GM18867 (cell line): ENCODE measurements around the gene MIB2.
"Not testable (repeated sequence)": the region's sequence is repeated elsewhere in the genome, so short reads cannot be mapped to it uniquely, and the experiment has no call there.

ENCODE experiments used
- ATAC-seq: cut with Tn5 transposase; IDR thresholded peaks from one replicate; pipeline ENCODE4 v1.9.1; 2021; ENCODE audit warnings: mild to moderate bottlenecking, moderate library complexity; ENCODE audit not compliant: unreplicated experiment

The MIB2 gene

GRCh38 chr1:1626207-1627141, 11.2 kb downstream of the MIB2 start:
- no peak for ATAC-seq

GRCh38 chr1:1627261-1627828, 12.0 kb downstream of the MIB2 start:
- no peak for ATAC-seq

- ATAC-seq: no peak
Measured at GRCh38 chr1:1627829-1628753, 12.8 kb downstream of the MIB2 start.

- ATAC-seq: no peak
Measured at GRCh38 chr1:1628754-1629429, 13.6 kb downstream of the MIB2 start.

GRCh38 chr1:1629430-1630190, 14.3 kb downstream of the MIB2 start:
- ATAC-seq: no peak

- ATAC-seq: peak; percentile 67
Measured at GRCh38 chr1:1630191-1630964, 15.1 kb downstream of the MIB2 start.

DNA sequence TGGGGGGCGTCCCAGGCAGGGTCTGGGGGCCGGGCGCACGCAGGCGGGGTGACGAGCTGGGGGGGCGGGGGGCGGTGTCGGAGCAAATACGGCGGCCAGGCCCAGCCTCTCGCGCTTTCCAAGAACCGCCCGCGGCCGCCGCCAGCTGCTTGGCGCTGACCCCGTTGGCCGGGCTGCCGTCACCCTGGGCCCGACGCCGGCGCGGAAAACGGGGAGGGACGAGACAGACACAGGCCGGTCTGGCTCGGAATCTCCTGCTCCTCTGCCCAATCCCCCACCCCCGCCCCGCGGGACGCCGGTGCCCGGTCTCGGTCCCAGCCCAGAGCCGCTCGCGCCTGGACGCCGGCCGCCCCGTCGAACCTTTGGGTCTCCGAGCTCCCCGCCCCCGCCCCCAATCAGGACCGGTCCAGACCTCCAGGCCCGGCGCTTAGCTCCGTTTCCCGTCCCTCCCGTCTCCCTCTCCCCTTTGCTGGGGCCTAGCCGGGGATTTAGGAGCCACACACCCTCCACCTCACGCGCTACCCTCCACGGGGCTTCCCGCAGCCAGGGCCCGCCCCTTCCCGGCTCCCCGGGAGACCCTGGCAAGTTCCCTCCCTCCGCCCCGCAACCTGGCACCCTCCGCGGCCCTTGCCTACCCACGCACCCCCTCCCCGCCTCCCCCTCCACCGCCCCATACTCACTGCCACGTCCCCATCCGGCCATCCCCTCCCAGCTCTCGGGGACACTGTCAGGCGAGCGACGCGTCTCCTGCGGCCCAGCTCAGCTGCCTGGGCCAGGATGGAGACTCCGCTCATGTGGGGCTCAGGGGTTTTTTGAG, 15.9 kb downstream of the MIB2 start:
- no peak for ATAC-seq

DNA sequence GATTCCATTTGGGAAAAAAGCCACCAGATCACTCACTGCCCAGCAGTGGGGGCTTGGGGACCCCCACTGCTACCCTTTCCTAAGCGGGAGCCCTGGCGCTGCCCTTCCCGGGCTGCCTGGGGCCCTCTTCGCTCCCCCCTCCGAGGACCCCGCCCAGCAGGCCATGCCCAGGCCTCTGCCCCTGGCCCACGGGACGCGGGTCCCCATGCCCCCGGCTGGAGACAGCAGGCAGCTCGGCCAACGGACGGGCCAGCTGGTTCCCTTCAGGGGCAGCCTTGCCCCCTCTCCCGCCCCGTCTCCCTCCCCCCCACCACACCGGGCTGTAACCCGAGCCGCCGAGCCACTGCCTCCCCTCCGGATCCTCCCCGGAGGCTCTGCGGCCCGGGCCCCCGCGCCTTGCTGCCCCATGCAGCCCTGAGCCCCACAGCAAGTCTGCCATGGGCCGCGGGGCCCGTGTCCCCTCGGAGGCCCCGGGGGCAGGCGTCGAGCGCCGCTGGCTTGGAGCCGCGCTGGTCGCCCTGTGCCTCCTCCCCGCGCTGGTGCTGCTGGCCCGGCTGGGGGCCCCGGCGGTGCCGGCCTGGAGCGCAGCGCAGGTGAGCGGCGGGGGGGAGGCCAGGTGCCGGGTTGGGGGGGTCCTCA, 16.6 kb downstream of the MIB2 start, which contains the start of gene MMP23B:
MMP23B (plus strand) TSS at position 392 of the 639 bp plus-strand sequence; CDS start at position 438, 46 bp downstream.
- no peak for ATAC-seq

GRCh38 chr1:1633409-1633808, 18.1 kb downstream of the MIB2 start:
- not testable (repeated sequence) for ATAC-seq

GRCh38 chr1:1634613-1635012, 19.3 kb downstream of the MIB2 start:
- ATAC-seq: not testable (repeated sequence)

DNA sequence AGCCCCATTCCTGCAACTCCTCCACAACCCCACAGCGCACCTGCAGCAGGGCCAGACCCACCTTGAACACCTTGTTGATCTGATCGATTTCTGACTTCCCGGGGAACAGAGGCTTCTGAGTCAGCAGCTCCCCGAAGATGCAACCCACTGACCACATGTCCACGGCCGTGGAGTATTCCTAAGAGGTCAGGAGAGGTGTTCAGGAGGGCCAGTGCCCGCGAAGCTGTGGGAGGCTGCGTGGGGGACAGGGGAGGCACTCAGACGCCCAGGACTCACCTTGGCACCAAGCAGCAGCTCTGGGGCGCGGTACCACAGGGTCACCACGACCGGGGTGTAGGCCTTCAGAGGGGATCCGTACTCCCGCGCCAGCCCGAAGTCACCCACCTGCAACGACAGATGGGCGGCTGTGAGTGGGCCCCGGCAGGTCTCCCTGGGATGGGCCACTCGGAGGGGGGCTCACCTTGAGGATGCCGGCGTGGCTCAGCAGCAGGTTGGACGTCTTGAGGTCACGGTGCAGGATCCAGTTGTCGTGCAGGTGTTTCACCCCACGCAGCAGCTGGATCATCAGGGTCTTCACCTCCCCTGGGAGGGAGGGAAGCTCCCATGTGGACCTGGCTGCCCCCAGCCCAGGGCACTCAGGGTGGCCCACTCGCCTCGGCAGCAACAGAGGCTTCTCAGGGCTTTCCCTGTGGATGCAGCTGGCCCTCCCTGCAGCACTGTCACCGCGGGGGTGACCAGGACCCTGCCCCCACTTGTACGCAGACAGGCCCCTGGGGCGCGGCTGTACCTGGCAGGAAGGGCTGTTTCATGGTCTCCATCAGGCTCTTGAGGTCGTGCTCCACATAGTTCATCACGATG, 21.6 kb downstream of the MIB2 start:
- not testable (repeated sequence) for ATAC-seq

DNA sequence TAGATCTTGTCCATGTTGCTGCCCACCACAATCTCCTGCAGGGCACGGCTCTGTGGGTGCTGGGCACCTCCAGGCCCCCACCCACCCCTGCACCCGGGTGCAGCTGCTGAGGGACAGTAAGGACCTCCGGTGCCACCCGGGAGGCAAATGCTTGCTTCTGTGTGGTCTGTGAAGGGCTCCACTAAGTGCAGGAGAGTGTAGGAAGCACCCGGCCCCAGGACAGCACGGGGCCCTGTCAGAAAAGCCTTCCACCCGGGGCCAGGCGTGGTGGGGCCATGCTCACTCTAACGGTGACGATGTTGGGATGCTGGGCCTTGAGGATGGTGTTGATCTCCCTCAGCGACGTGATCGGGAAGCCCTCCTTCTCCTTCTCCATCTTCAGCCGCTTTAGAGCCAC, 22.2 kb downstream of the MIB2 start:
- not testable (repeated sequence) for ATAC-seq

DNA sequence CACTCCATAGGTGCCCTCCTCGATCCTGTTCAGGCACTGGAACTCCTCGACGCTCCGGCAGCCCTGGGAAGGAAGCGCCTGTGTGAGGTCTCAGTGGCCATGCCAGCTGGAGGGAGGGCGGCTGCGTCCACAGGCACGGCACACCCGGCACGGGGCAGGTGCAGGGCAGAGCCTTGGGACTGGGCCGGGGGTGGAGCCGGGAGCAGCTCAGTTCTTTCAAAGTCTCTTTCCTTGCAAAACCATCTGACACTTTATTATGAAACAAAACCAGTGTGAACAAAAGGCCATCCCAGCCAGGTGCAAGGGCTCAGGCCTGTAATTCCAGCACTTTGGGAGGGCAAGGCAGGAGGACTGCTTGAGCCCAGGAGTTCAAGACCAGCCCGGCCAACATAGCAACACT, 23.2 kb downstream of the MIB2 start:
- ATAC-seq: not testable (repeated sequence)

DNA sequence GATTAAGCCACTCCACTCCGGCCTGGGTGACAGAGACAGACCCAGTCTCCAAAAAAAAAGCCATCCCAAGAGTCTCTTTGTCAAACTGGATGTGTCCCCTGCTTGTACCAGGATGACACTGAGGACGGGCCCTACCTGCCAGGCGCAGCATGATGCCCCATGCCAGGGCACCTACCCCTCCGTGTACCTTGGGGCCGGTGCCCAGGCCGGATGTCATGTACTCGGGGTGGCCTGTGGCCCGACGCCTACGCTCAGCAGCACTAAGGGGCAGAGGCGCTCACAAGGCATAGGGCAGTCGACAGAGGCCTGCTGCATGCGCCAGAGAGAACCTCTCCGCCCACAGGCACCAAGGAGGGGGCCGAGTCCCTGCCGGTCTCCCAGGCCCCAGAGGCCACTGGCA, 24.1 kb downstream of the MIB2 start:
- not testable (repeated sequence) for ATAC-seq

DNA sequence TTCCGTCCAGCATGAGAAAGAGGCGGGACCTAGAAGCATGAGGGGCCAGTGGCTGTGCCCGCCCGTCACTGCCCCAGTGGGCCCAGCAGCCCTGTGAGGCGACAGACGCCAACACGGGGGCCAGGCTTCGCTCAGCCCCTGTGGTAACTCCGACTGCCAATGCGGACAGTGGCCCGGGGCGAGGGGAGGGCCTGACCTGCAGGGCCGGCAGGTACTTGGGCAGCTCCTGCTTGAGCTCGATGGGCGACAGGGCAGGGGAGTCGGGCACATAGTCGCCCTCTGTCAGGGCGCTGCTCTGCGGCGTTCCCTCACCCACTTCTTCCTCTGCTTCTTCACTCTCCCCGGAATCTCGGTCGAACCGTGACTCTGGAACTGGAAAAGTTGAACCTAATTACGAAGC, 24.8 kb downstream of the MIB2 start:
- not testable (repeated sequence) for ATAC-seq

DNA sequence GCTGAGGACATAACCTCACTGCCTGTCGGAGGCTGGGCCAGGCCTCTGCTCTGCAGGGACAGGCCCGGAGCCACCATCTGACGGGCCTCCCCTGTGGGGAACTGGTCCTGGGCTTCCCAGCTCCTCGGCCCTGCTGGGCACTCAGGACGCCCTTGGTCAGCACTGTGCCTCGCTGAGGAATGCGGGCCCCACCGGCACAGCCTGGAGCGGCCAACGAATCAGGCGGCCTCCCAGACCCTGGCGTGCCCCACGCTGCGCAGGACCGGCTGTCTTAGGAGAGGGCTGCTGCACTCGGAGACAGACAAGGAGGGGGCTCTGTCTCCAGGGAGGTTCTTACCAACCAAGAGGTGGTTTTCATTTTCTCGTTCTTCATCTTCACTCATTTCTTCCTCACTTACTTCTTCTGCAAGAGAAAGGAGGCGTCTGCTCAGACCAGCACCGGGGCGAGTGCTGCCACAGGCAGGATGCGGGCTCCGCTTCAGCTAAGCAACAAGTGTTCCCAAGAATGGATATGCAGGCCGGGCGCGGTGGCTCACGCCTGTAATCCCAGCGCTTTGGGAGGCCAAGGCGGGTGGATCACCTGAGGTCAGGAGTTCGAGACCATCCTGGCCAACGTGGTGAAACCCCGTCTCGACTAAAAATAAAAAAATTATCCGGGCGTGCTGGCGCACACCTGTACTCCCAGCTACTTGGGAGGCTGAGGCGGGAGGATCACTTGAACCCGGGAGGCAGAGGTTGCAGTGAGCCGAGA, 25.6 kb downstream of the MIB2 start:
- not testable (repeated sequence) for ATAC-seq
